GM19043 (cell line): ENCODE measurements around the gene JCAD.
A peak's percentile ranks its signal among the peaks of the same experiment; 100 is the strongest.
"Not testable (repeated sequence)": the region's sequence is repeated elsewhere in the genome, so short reads cannot be mapped to it uniquely, and the experiment has no call there.

ENCODE experiments used
- ATAC-seq: cut with Tn5 transposase; IDR thresholded peaks from one replicate; pipeline ENCODE4 v1.9.1; 2021; ENCODE audit warnings: low read depth; ENCODE audit not compliant: unreplicated experiment

Gene JCAD

DNA sequence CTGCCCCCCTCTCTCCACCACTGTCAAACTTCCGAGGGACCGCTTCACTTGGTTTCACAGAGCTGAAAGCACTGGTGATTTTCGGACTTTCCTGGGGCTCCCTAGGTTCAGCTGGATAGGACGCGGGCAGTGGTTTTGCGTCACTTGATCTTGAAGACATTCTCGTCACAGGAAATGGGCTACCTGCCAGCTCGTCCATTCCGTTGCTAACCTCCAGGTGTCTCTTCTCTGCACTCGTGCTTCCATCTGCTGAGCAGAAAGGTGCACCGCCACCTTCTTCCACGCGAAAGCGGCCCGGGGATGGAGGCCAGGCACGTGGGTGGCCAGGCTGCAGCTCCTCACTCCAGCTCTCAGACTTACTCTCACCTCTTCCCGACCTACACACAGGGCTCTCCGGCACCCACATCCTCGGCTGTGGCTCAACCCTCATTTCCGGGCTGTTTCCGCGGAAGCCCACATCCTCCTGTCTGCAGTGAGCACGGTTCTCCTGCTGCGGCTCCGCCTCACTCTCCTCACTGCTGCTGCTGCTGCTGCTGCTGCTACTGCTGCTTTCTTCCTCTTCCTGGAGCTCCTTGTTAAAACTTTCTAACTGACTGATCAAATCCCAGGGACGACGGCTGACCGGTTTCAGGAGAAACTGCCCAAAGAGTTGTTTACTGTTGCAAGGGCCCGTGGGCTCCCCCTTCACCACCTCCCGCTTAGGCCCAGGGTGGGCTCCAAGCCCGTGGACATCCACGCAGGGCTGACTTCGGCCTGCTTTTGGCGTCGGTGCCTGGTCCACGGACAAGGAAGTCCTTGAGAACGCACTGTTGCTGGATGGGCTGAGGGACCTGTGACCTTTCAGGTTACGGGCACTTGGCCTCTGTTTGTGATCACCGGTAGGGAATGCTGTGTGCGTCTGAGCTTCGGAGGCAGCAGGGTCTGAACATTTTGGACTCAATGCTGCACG is 32.1 kb downstream of the JCAD start:
- peak; percentile 92 for ATAC-seq

- ATAC-seq = no peak
Observed at GRCh38 chr10:30026578-30026977, 32.8 kb downstream of the JCAD start.

GRCh38 chr10:30026080-30026479 is 33.3 kb downstream of the JCAD start:
- ATAC-seq = no peak

DNA sequence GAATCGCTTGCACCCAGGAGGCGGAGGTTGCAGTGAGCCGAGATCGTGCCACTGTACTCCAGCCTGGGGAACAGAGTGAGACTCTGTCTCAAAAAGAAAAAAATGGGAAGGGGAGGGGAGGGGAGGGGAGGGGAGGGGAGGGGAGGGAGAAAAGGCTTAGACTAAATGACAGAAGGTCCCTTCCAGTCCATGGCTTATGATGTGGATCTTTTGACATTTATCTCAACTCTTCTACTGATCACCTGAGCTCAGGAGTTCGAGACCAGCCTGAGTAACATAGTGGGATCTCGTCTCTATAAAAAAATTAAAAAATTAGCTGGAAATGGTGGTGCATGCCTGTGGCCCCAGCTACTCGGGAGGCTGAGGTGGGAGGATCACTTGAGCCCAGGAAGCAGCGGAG is 34.0 kb downstream of the JCAD start:
- not testable (repeated sequence) for ATAC-seq

DNA sequence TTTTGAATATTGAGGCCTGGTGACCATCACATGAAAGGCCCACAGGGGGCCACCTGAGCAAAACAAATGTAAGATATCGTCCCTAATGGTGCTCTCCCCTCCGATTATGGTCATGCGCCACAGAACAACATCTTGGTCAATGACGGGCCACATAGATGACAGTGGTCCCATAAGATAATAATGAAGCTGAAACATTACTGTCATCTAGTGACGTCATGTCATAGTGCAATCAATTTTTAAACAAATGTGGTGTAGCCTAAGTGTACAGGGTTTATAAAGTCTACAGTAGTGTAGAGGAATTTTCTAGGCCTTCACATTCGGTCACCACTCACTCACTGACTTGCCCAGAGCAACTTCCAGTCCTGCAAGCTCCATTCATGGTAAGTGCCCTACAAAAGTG is 36.8 kb downstream of the JCAD start:
- ATAC-seq = no peak

DNA sequence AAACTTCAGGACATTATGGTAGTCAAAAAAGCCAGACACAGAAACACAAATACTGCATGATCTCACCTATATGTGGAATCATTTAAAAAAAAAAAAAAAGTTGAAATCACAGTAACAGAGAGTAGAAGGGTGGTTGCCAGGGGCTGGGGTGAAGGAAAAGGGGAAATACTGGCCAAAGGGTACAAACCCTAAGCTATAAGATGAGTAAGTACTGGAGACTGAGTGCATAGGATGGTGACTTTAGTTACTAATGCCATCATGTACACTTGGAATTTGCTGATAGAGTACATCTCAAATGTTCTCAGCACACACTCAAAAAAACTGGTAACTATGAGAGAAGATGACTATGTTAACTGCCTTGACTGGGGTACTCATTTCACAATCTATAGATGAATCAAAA is 39.9 kb downstream of the JCAD start:
- ATAC-seq = no peak

DNA sequence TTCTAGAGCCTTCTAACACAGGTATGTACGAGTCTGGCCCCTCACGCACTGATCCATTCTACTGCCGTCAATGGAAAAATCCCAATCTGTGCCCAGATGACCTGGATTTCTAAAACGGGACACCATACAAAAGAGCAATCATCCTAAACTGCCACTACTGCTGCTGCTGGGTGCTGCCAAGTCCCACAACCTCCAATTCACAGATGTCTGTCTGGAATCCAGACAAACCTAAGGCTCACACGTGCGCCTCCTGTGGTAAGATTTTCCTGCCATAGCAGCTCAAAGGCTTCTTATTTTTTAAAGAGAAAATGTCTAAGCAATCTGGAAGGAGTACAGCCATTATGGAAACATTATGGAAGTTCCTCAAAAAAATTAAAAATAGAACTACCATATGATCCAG is 40.9 kb downstream of the JCAD start:
- no peak for ATAC-seq

GRCh38 chr10:30017966-30018365 is 41.4 kb downstream of the JCAD start:
- ATAC-seq = no peak

GRCh38 chr10:30017556-30017955 is 41.8 kb downstream of the JCAD start:
- ATAC-seq = no peak

GRCh38 chr10:30014511-30014910 is 44.9 kb downstream of the JCAD start:
- ATAC-seq = no peak

GRCh38 chr10:30013757-30014156 is 45.6 kb downstream of the JCAD start:
- no peak for ATAC-seq

- no peak for ATAC-seq
Observed at GRCh38 chr10:30011956-30012647, 47.3 kb downstream of the JCAD start.

- no peak for ATAC-seq
Observed at GRCh38 chr10:30011396-30011795, 48.0 kb downstream of the JCAD start.

GRCh38 chr10:30007406-30007805 is 52.0 kb downstream of the JCAD start:
- no peak for ATAC-seq

DNA sequence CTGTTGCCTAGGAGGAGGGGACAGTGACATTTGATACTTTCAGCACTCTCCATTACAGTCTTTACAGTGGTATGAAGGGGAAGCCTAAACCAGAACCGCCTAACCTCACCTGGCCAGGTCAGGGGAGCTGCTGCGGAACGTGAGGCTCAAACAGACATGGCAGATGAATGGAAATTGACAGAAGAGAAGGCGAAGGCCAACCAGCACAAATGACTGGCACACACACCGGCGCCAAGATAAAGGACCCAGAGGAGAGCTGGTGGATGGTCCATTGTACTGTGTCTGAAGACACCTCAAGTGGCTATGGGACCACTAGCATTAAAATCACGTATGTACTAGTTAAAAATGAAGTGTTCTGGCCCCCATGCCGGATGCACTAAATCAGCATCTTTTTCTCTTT is 53.0 kb downstream of the JCAD start:
- no peak for ATAC-seq

DNA sequence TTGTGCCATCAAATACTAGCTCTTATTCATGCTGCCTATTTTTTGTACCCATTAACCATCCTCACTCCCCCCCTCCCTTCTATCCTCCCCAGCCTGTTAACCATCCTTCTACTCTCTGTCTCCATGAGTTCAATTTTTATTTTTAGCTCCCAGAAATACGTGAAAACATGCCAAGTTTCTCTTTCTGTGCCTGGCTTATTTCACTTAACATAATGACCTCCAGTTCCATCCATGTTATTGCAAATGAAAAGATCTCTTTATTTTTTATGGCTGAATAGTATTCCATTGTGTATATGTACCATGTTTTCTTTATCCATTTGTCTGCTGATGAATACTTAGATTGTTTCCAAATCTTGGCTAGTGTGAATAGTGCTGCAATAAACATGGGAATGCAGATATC is 54.3 kb downstream of the JCAD start:
- ATAC-seq = not testable (repeated sequence)

- ATAC-seq = peak; percentile 52
Observed at GRCh38 chr10:30002426-30003266, 56.7 kb downstream of the JCAD start.

GRCh38 chr10:30000802-30001571 is 58.4 kb downstream of the JCAD start:
- no peak for ATAC-seq

GRCh38 chr10:29998142-29998808 is 61.1 kb downstream of the JCAD start:
- ATAC-seq = peak; percentile 79

DNA sequence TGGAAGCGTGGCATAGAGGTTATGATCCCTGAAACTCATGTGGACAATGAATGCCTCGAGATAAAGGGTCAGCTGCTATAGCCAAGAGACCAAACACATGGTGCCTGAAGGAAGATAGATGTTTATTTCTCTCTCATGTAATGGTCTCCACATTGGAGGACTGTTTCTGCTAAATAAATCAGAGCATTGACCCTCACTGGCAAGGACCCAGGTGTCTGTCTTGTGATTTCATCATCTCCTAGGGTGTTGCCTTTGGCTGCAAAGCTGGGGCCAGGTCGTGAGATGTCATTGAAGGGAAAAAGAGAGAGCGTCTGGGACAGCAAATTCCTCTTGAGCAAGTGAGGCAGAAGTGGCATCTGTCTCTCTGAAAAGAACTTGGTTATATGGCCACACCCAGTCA is 64.6 kb downstream of the JCAD start:
- no peak for ATAC-seq
